ENCODE data around the gene ETNK2. TPM values are rescaled to one million over a fixed set of nuclear protein-coding genes. Genes with fewer than 3 reads are reported as not detected.
A peak's percentile ranks its signal among the peaks of the same experiment; 100 is the strongest.

Gene ETNK2
- total RNA-seq, 4 donors from 2014 or later, result 6.7 to 54.4 (median 25.0) TPM

GRCh38 chr1:204116539-204116938 is 35.3 kb downstream of the ETNK2 start:
- H3K9me3 ChIP-seq, result no peaks in the 10 kb centered on the region
- no peak overlapping the region for H3K4me3 ChIP-seq
- no peaks in the 10 kb centered on the region for H3K27me3 ChIP-seq
- no peak for TF ChIP-seq POLR2A (IDR thresholded peaks at IDR 0.05)
- no peak for TF ChIP-seq CTCF (IDR thresholded peaks at IDR 0.05)
- intact Hi-C loops (cut with DNase I), result no loop called here
- H3K36me3 ChIP-seq, result peaks cover 0 to 71% (median 6%) of the 10 kb centered on the region in 3 donors
- H3K4me1 ChIP-seq, result peaks cover 4 to 39% (median 14%) of the 10 kb centered on the region in 3 donors
- 75 to 82% methylated on average over 2 to 3 of the region's 4 CpGs for WGBS, 2 donors
- H3K27ac ChIP-seq, result peak overlapping the region in 1 of 4 donors; percentile 11
- no peak for DNase-seq

- Histone ChIP-seq H3K4me1 (peaks cover 4 to 53% (median 14%) of the 10 kb centered on the region in 3 donors), H3K36me3 (peaks cover 0 to 57% (median 0%) of the 10 kb centered on the region in 3 donors), H3K27ac (no peak overlapping the region), H3K9me3 (no peaks in the 10 kb centered on the region), H3K4me3 (no peak overlapping the region), H3K27me3 (no peaks in the 10 kb centered on the region)
- DNase-seq, result no peak
- WGBS, 2 donors, result 70 to 77% methylated on average over 3 to 4 of the region's 4 CpGs
- TF ChIP-seq POLR2A (IDR thresholded peaks at IDR 0.05) (no peak), CTCF (IDR thresholded peaks at IDR 0.05) (no peak)
- intact Hi-C loops (cut with DNase I), result no loop called here
Measured at GRCh38 chr1:204115116-204115515, 36.7 kb downstream of the ETNK2 start.

GRCh38 chr1:204114606-204115005 is 37.2 kb downstream of the ETNK2 start:
- H3K27me3 ChIP-seq, result no peaks in the 10 kb centered on the region
- H3K36me3 ChIP-seq, result peaks cover 0 to 51% (median 0%) of the 10 kb centered on the region in 3 donors
- H3K4me1 ChIP-seq, result peaks cover 4 to 55% (median 14%) of the 10 kb centered on the region in 3 donors
- 87 to 94% methylated on average over 2 to 4 of the region's 4 CpGs for WGBS, 2 donors
- intact Hi-C loops (cut with DNase I), result no loop called here
- H3K27ac ChIP-seq, result peak overlapping the region in 2 of 4 donors; percentile 28 to 44
- no peak for TF ChIP-seq CTCF (IDR thresholded peaks at IDR 0.05)
- no peak for TF ChIP-seq POLR2A (IDR thresholded peaks at IDR 0.05)
- no peaks in the 10 kb centered on the region for H3K9me3 ChIP-seq
- H3K4me3 ChIP-seq, result no peak overlapping the region
- DNase-seq, result no peak

- Histone ChIP-seq H3K36me3 (peaks cover 0 to 44% (median 0%) of the 10 kb centered on the region in 3 donors), H3K4me1 (peaks cover 4 to 59% (median 14%) of the 10 kb centered on the region in 3 donors), H3K9me3 (no peaks in the 10 kb centered on the region), H3K4me3 (no peak overlapping the region), H3K27me3 (no peaks in the 10 kb centered on the region), H3K27ac (peak overlapping the region in 2 of 4 donors; percentile 21 to 44)
- TF ChIP-seq CTCF (IDR thresholded peaks at IDR 0.05) (no peak), POLR2A (IDR thresholded peaks at IDR 0.05) (no peak)
- 8 to 38% methylated on average over 1 of the region's 1 CpG for WGBS, 2 donors
- no peak for DNase-seq
- intact Hi-C loops (cut with DNase I), result no loop called here
Measured at GRCh38 chr1:204113896-204114295, 37.9 kb downstream of the ETNK2 start.

GRCh38 chr1:204112876-204113730 is 38.7 kb downstream of the ETNK2 start:
- H3K4me1 ChIP-seq, result peaks cover 4 to 67% (median 14%) of the 10 kb centered on the region in 3 donors
- no peak for DNase-seq
- no peaks in the 10 kb centered on the region for H3K9me3 ChIP-seq
- WGBS, 2 donors, result 71 to 74% methylated on average over 5 to 7 of the region's 11 CpGs
- peak overlapping the region in 2 of 4 donors; percentile 21 to 44 for H3K27ac ChIP-seq
- intact Hi-C loops (cut with DNase I), result no loop called here
- no peaks in the 10 kb centered on the region for H3K27me3 ChIP-seq
- no peak overlapping the region for H3K4me3 ChIP-seq
- peaks cover 0 to 36% (median 0%) of the 10 kb centered on the region in 3 donors for H3K36me3 ChIP-seq
- no peak for TF ChIP-seq POLR2A (IDR thresholded peaks at IDR 0.05)
- no peak for TF ChIP-seq CTCF (IDR thresholded peaks at IDR 0.05)
